ENCODE results near the gene SCN3B. TPM values are rescaled to one million over a fixed set of nuclear protein-coding genes. Genes with fewer than 3 reads are reported as not detected.
A peak's percentile ranks its signal among the peaks of the same experiment; 100 is the strongest.

The SCN3B gene
- total RNA-seq, 1 experiment from 2014 or later = not detected

DNA sequence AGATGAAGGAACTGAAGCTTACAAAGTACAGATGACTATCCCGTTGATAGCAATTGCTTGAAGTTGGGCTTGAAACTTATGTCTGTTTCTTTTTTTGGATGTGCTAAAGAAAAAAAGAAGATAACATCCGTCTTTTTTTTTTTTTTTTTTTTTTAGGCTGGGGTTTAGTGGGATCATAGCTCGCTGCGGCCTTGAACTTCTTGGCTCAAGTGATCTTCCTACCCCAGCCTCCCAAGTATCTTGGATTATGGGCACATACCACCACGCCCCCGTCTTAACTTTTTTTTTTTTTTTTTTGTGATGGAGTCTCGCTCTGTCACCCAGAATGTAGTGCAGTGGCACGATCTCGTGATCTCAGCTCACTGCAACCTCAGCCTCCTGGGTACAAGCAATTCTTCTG, 40.8 kb upstream of the SCN3B start:
- ChIA-PET POLR2A (ENCODE audit: unreplicated experiment) (no interaction called here), CTCF (no interaction called here)

GRCh38 chr11:123694551-123694950, 40.1 kb upstream of the SCN3B start:
- H2AFZ ChIP-seq = no peak overlapping the region
- H3K4me3 ChIP-seq = no peak overlapping the region
- ChIA-PET CTCF (no interaction called here), POLR2A (ENCODE audit: unreplicated experiment) (no interaction called here)
- peaks cover 6% of the 10 kb centered on the region; the same call in 1 of the 2 replicates for H3K4me1 ChIP-seq (replicated peaks; ENCODE audit: insufficient read depth)
- no peaks in the 10 kb centered on the region for H3F3A ChIP-seq (ENCODE audit: insufficient read depth, low read depth)
- H4K20me1 ChIP-seq (ENCODE audit: insufficient read depth) = no peaks in the 10 kb centered on the region
- peaks cover 83% of the 10 kb centered on the region for H3K27me3 ChIP-seq (ENCODE audit: insufficient read depth, low read depth)
- H3K9me3 ChIP-seq (ENCODE audit: insufficient read depth, low read depth) = no peaks in the 10 kb centered on the region
- TF ChIP-seq EZH2 (IDR thresholded peaks at IDR 0.05; ENCODE audit: low read depth) (no peak), CTCF (conservative IDR thresholded peaks at IDR 0.05) (no peak)
- BruUV-seq (replicated peaks) = no TSS peak
- H3K27ac ChIP-seq = no peak overlapping the region
- H3K9me2 ChIP-seq (ENCODE audit: insufficient read depth) = no peaks in the 10 kb centered on the region
- H3K36me3 ChIP-seq (ENCODE audit: low read depth) = no peaks in the 10 kb centered on the region
- peak in 1 of 2 experiments; percentile 44 for DNase-seq
- no peaks in the 10 kb centered on the region for H3K79me2 ChIP-seq (ENCODE audit: low read depth)
- intact Hi-C loops (cut with micrococcal nuclease; ENCODE audit: unreplicated experiment) = no loop called here
- no peak overlapping the region; the same call in 1 of the 2 replicates for H3K4me2 ChIP-seq

More for the DNA sequence above, 40.8 kb upstream of the SCN3B start:
- peaks cover 6% of the 10 kb centered on the region; the same call in 1 of the 2 replicates for H3K4me1 ChIP-seq (replicated peaks; ENCODE audit: insufficient read depth)
- H3K4me2 ChIP-seq = no peak overlapping the region
- no peaks in the 10 kb centered on the region for H3K9me2 ChIP-seq (ENCODE audit: insufficient read depth)
- no peak overlapping the region for H3K27ac ChIP-seq
- no peak for TF ChIP-seq EZH2 (IDR thresholded peaks at IDR 0.05; ENCODE audit: low read depth)
- no peak for TF ChIP-seq CTCF (conservative IDR thresholded peaks at IDR 0.05)
- intact Hi-C loops (cut with micrococcal nuclease; ENCODE audit: unreplicated experiment) = no loop called here
- no peaks in the 10 kb centered on the region for H3F3A ChIP-seq (ENCODE audit: insufficient read depth, low read depth)
- H2AFZ ChIP-seq = no peak overlapping the region
- no peak overlapping the region for H3K4me3 ChIP-seq
- H3K79me2 ChIP-seq (ENCODE audit: low read depth) = no peaks in the 10 kb centered on the region
- H3K27me3 ChIP-seq (ENCODE audit: insufficient read depth, low read depth) = peaks cover 83% of the 10 kb centered on the region
- DNase-seq = no peak
- BruUV-seq (replicated peaks) = no TSS peak
- H4K20me1 ChIP-seq (ENCODE audit: insufficient read depth) = no peaks in the 10 kb centered on the region
- no peaks in the 10 kb centered on the region for H3K36me3 ChIP-seq (ENCODE audit: low read depth)
- H3K9me3 ChIP-seq (ENCODE audit: insufficient read depth, low read depth) = no peaks in the 10 kb centered on the region

GRCh38 chr11:123692961-123693360, 38.5 kb upstream of the SCN3B start:
- no peaks in the 10 kb centered on the region for H3K79me2 ChIP-seq (ENCODE audit: low read depth)
- intact Hi-C loops (cut with micrococcal nuclease; ENCODE audit: unreplicated experiment) = no loop called here
- peaks cover 6% of the 10 kb centered on the region; the same call in 1 of the 2 replicates for H3K4me1 ChIP-seq (replicated peaks; ENCODE audit: insufficient read depth)
- no peak for TF ChIP-seq CTCF (conservative IDR thresholded peaks at IDR 0.05)
- TF ChIP-seq EZH2 (IDR thresholded peaks at IDR 0.05; ENCODE audit: low read depth) = no peak
- no peak overlapping the region for H3K27ac ChIP-seq
- no peak overlapping the region for H3K4me2 ChIP-seq
- CTCF ChIA-PET = no interaction called here
- BruUV-seq (replicated peaks) = no TSS peak
- no peaks in the 10 kb centered on the region for H4K20me1 ChIP-seq (ENCODE audit: insufficient read depth)
- H3K27me3 ChIP-seq (ENCODE audit: insufficient read depth, low read depth) = peaks cover 80% of the 10 kb centered on the region
- H3K4me3 ChIP-seq = no peak overlapping the region
- no peaks in the 10 kb centered on the region for H3K36me3 ChIP-seq (ENCODE audit: low read depth)
- POLR2A ChIA-PET (ENCODE audit: unreplicated experiment) = no interaction called here
- no peak for DNase-seq
- H3K9me2 ChIP-seq (ENCODE audit: insufficient read depth) = no peaks in the 10 kb centered on the region
- H2AFZ ChIP-seq = no peak overlapping the region
- no peaks in the 10 kb centered on the region for H3K9me3 ChIP-seq (ENCODE audit: insufficient read depth, low read depth)
- no peaks in the 10 kb centered on the region for H3F3A ChIP-seq (ENCODE audit: insufficient read depth, low read depth)
